Measurements from ENCODE around the gene TBC1D9B. TPM values are rescaled to one million over a fixed set of nuclear protein-coding genes. Genes with fewer than 3 reads are reported as not detected.

The TBC1D9B gene
- polyA plus RNA-seq, 1 experiment: 41.1 TPM

DNA sequence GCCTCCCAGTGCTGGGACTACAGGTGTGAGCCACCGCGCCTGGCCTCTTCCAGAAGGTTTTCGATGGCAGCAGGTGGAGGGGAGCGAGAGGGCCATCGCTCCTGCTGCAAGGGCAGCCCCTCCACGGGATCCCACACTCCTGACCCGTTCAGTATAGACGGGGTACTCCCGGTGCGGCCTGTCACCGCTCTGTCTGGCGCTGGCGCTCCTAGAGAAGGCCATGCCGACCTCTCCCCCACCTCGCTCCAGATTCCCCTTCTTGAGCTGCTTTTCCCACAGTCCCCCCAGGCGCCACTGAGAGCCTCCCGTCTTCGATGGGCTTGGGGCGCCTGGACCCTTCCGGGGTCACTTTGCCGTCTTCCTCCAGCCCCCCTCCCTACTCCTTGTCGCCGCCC, 91.3 kb downstream of the TBC1D9B start:
- POLR2A ChIA-PET: no interaction called here

DNA sequence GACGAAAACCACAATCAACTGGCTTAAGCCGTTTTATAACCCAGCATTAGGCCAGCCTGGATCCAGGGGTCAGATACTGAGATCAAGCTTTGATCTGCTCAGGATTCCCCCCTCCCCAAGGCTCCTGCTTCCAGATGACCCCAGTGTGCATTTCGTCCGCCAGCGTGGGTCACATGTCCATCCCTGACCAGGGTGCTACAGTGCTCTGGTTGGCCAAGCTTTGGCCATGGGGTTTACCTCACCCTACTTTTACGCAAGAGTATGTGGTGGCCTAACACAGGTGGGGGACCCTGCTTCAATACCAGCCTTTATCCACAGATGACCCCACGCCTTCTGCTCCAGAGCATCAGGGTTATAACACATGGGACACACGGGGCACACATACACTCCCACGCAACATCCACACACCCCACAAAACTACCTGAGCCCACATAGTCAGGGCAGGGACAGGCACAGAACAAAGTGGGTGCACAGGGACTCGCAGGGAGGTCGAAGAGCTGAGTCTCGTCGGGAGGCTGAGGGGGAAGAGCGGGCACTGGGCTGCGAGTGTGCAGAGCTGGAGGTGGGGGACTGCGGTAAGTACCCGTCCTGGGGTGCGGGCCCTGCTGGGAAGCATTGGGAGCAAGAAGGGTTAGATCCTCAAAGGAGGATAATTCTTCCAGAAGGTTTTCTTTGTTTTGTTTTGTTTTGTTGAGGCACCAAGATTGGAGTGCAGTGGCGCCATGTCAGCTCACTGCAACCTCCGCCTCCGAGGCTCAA, 92.0 kb downstream of the TBC1D9B start:
- ChIA-PET POLR2A (no interaction called here), CTCF (interaction anchor here (2.1 kb wide), 1 partner anchor 14 kb away, joined by 8 read pairs; no protein-coding TSS in a partner anchor)
- H3K9me3 ChIP-seq (ENCODE audit: control insufficient read depth, insufficient read depth, low read length): peaks cover 6% of the 10 kb centered on the region; the same call in 1 of the 2 replicates
- no peak overlapping the region for H3K4me3 ChIP-seq (ENCODE audit: low read depth, low read length)
- TF ChIP-seq, protein P1, sequence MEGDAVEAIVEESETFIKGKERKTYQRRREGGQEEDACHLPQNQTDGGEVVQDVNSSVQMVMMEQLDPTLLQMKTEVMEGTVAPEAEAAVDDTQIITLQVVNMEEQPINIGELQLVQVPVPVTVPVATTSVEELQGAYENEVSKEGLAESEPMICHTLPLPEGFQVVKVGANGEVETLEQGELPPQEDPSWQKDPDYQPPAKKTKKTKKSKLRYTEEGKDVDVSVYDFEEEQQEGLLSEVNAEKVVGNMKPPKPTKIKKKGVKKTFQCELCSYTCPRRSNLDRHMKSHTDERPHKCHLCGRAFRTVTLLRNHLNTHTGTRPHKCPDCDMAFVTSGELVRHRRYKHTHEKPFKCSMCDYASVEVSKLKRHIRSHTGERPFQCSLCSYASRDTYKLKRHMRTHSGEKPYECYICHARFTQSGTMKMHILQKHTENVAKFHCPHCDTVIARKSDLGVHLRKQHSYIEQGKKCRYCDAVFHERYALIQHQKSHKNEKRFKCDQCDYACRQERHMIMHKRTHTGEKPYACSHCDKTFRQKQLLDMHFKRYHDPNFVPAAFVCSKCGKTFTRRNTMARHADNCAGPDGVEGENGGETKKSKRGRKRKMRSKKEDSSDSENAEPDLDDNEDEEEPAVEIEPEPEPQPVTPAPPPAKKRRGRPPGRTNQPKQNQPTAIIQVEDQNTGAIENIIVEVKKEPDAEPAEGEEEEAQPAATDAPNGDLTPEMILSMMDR (IDR thresholded peaks at IDR 0.05; ENCODE audit: low read depth, low read length): no peak
- DNase-seq (ENCODE audit: low read depth, low spot score): no peak
- no peaks in the 10 kb centered on the region for H3K27me3 ChIP-seq (ENCODE audit: control insufficient read depth, insufficient read depth, low read length)
- H3K27ac ChIP-seq (ENCODE audit: low read depth, low read length): no peak overlapping the region

More for the DNA sequence above, 91.3 kb downstream of the TBC1D9B start:
- CTCF ChIA-PET: interaction anchor here (0.6 kb wide), 1 partner anchor 21 kb away, joined by 3 read pairs; no protein-coding TSS in a partner anchor
- TF ChIP-seq, protein P1 (IDR thresholded peaks at IDR 0.05; ENCODE audit: low read depth, low read length): no peak
- H3K27ac ChIP-seq (ENCODE audit: low read depth, low read length): no peak overlapping the region
- no peaks in the 10 kb centered on the region; the same call in 1 of the 2 replicates for H3K9me3 ChIP-seq (ENCODE audit: control insufficient read depth, insufficient read depth, low read length)
- no peak overlapping the region for H3K4me3 ChIP-seq (ENCODE audit: low read depth, low read length)
- H3K27me3 ChIP-seq (ENCODE audit: control insufficient read depth, insufficient read depth, low read length): no peaks in the 10 kb centered on the region
- DNase-seq (ENCODE audit: low read depth, low spot score): no peak

DNA sequence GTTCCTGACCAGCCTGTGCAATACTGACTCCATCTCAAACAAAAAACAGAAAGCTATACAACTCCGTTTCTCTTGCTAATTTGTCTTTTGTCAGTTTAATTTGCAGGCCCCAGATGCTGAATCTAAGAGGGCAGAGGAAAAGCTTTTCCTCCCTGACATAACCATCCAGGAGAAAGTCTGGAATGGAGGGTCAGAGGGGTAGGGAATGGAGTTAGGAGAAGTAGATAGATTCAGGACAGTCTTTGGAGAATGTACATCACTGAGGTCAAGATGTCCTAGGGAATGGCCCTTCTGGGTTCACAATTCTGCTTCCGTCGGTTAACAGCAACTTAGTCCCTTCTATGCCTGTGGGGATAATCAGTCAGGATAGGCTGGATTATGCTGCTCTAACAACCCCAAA, 93.6 kb downstream of the TBC1D9B start:
- TF ChIP-seq, protein P1 (IDR thresholded peaks at IDR 0.05; ENCODE audit: low read depth, low read length): no peak
- Histone ChIP-seq H3K27ac (ENCODE audit: low read depth, low read length) (no peak overlapping the region), H3K4me3 (ENCODE audit: low read depth, low read length) (no peak overlapping the region), H3K9me3 (ENCODE audit: control insufficient read depth, insufficient read depth, low read length) (peaks cover 6% of the 10 kb centered on the region; the same call in 1 of the 2 replicates), H3K27me3 (ENCODE audit: control insufficient read depth, insufficient read depth, low read length) (no peaks in the 10 kb centered on the region)
- ChIA-PET POLR2A (no interaction called here), CTCF (interaction anchor here (2.1 kb wide), 1 partner anchor 12 kb away, joined by 8 read pairs; no protein-coding TSS in a partner anchor)
- DNase-seq (ENCODE audit: low read depth, low spot score): no peak

DNA sequence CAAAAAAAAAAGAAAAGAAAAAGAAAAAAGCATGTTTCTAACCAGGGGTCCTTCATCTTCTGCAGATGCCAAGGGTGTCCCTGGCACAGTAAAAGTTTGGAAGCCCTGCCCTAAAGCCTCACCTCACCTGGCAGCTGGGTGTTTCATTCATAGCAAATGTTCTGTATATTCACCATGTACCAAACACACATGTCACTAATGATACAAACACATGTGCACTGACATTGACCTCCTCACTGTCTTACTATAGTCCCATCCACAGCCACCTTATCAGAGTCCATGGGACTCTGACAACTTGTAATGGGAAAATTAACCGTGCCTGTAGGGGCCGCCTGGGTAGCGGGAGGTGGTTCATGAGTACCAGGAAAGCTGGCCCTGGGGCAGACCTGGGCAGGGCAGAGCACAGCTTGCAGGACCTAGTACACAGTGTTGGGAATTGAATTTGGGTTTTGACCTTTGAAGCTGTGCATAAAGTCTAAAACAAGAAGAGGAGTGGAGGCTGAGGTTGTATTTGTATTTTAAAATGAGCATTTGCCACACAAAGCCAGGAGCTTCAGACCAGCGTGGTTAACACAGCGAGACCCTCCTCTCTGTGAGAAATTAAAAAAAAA, 94.6 kb downstream of the TBC1D9B start:
- H3K27me3 ChIP-seq (ENCODE audit: control insufficient read depth, insufficient read depth, low read length): no peaks in the 10 kb centered on the region
- ChIA-PET CTCF (no interaction called here), POLR2A (no interaction called here)
- H3K4me3 ChIP-seq (ENCODE audit: low read depth, low read length): no peak overlapping the region
- H3K27ac ChIP-seq (ENCODE audit: low read depth, low read length): no peak overlapping the region
- TF ChIP-seq, protein P1 (IDR thresholded peaks at IDR 0.05; ENCODE audit: low read depth, low read length): no peak
- H3K9me3 ChIP-seq (ENCODE audit: control insufficient read depth, insufficient read depth, low read length): peaks cover 6% of the 10 kb centered on the region; the same call in 1 of the 2 replicates
- no peak for DNase-seq (ENCODE audit: low read depth, low spot score)

Measured in AG04450 (cell line).